ENCODE data around the gene PTTG1IP.

The PTTG1IP gene

DNA sequence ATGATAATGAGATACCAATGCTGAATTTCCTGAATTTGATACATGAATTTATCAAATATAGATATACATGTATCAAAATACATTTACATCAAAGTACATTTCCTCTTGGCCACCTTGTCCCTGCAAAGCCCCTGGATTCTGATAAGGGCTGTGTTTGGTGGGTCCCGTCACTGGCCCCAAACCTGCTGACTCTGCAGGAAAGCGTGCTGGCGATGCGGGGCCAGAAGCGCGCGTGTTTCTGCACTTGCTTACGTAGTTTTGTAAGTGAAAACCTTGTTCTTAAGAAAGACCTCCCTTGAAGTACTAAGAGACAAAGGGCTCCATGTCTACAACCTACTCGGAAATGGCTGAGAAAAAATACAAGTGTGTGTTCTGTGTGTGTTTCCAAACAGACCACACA is 36.2 kb upstream of the PTTG1IP start:
- DNase-seq (ENCODE audit: low read depth in 2 of 2): no peak

DNA sequence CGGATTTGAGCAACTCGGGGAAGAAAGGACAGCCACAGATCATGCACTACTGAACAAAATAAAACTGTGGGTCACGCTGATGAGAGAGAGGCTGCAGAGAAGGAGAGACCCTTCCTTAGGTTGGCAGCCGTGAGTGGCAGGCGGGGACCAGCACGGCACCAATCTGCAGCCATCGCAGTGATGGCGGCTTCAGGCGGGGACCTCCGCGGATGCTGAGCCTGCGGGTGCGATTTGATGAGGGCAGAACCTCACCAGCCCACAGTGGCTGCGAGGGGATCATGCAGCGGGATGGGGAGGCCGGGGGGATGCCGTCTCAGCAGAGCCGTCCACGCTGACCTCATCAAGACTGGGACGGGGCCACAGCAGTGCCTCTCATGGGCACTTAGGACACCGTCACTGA is 35.4 kb upstream of the PTTG1IP start:
- no peak for DNase-seq (ENCODE audit: low read depth in 2 of 2)

DNA sequence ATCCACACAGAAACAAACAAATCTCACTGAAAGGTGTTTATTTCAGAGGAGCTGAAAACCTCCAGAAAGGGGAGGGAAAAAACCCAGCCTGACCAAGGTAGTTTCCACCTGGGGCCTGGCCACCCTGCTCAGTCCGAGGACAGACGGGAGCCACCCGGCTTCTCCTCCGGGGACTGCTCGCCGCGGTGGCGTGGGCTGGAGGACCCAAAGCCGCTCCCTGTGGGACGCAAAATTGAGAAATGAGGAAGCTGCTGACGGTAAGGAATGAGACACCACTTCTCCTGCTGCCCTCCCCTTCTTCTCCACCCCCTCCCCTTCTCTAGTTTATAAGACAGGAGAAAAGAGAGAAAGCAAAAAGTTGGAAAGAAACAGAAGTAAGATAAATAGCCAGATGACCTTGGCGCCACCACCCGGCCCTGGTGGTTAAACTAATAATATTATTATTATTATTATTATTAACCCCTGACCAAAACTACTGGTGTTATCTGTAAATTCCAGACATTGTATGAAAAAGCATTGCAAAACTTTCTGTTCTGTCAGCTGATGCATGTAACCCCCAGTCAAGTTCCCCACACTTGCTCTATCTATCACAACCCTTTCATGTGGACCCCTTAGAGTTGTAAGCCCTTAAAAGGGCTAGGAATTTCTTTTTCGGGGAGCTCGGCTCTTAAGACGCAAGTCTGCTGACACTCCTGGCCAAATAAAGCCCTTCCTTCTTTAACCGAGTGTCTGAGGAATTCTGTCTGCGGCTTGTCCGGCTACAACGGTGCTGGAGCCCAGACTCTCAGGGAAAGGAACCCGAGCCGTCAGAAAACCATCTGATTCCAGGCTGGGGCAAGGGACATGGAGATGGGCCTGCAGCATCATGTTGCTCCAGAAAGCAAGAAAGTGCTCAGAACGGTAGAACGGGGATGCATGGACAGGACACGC is 34.7 kb upstream of the PTTG1IP start:
- no peak for DNase-seq (ENCODE audit: low read depth in 2 of 2)

DNA sequence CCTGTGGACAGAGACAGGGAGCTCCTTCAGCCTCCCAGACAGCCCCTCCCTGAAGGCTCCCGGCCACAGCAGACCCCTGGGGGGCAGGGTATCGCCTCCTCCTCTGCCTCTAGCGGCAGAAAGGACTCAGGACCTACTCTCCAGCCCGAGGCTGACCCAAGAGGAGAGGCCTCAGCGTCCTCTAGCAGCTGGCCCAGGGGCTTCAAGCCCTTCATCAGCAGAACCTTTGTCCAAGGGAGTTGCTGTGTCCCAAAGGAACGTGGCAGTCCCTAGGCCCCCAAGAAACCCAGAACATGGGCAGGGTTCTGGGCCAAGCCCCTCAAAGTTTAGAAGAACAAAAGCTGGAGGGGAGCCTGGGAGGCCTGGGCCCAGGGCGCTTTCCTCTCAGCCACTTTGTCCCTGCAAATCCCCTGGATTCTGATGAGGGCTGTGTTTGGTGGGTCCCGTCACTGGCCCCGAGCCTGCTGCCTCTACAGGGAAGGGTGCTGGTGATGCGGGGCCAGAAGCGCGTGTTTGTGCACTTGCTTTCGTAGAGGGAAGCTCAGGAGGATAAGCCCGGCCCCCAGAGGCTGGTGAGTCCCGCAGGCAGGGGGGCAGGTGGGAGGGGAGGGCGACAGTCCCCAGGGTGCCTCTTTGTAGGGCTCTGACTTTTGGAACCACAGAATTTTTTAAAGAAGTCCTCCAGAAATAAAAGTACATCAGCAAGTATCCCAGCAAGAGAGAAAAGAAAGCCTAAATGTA is 33.9 kb upstream of the PTTG1IP start:
- DNase-seq (ENCODE audit: low read depth in 2 of 2): no peak

DNA sequence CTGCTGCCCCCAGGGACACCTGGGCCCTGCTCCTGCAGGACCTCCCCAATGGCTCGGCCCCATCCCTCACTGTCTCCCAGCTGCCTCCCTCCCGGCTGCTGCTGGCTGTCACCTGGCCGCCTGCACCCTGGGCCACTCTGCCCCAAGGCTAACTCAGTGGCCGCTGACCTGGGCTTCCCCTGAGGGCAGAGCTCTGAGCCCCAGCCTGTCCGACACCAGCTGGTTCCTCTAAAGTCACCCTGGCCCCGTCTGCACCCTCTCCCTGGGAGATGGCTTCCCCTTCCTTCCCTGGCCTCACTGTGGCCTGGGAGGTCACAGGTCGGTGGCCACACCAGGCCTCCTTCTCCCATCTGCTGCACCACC is 32.2 kb upstream of the PTTG1IP start:
- no peak for DNase-seq (ENCODE audit: low read depth in 2 of 2)

DNA sequence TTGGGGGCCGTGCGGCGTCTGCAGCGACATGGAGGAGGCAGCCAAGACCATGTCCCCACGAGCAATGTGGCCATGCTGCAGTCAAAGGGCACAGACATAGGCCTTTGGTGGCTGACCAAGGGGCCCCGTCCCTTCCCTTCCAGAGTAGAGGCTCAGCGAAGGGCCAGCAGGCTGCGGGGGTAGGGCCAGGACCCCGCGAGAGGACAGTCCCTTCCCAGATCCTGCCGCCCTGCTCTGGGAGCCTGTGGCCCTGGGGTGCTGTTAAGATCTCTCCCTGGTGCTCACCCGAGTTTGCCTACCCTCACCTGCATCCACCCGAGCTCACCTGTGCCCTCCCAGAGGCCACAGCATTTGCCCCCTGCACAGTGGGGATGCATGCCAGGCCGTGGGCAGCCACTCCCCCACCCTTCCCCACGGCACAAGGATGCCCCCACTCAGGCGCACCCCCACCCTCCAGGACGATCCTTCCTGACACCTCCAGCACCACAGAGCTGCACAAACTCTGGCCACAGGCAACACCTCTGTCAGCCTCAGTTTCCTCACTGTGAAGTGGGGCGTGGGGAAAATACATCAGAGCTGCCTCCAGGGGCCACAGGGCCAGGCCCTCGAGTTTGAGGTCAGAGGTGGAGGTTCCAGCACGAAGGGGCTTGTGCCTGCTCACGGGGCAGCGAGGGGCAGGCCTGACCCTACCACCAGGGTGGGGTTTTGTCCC is 31.7 kb upstream of the PTTG1IP start:
- DNase-seq (ENCODE audit: low read depth in 2 of 2): no peak

DNA sequence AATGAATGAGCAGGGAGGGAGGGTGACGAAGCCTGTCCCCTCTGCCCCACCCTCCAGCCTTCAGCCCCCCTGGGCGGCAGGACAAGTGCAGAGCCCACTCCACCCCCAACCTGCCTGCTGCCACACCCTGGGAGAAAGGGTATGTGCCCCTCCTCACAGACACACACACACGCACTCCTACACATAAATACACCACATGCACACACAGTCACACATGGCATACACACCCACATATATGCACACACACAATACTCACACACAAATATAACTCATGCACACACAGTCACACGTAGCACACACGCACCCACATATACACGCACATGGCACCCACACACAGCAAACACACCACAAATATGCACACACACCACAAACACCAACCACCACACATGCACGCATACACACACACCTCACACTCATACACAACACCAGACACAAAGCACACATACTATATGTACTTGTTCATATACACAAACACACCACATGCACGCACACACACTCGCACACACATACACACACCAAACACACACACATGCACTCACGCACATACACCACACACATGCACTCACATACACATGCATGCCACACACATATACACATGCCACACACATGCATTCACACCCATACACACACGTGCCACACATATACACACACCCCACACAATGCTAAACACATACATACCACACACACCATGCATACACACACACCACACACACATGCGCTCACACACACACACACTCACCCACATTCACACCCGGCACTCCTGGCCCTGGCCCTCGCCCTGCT is 30.8 kb upstream of the PTTG1IP start:
- DNase-seq (ENCODE audit: low read depth in 2 of 2): no peak

DNA sequence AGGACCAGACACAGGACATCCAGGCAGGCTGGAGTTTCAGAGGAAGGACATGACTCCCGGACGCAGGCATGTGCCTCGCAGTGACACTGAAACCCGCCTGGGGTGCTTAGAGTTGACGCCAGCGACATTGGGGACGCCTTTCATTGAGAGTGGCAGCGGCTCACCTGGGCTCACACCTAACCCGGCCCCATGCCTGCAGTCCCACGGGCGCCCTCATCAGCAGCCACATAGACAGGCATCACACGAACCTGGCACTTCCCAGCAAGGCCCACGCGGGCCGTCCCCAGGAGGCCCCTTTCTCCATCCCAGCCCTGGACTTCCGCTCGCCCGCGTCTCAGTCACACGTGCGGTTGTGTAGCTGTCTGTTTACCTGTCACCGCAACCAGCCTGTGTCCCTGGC is 30.2 kb upstream of the PTTG1IP start:
- DNase-seq (ENCODE audit: low read depth in 2 of 2): no peak

DNA sequence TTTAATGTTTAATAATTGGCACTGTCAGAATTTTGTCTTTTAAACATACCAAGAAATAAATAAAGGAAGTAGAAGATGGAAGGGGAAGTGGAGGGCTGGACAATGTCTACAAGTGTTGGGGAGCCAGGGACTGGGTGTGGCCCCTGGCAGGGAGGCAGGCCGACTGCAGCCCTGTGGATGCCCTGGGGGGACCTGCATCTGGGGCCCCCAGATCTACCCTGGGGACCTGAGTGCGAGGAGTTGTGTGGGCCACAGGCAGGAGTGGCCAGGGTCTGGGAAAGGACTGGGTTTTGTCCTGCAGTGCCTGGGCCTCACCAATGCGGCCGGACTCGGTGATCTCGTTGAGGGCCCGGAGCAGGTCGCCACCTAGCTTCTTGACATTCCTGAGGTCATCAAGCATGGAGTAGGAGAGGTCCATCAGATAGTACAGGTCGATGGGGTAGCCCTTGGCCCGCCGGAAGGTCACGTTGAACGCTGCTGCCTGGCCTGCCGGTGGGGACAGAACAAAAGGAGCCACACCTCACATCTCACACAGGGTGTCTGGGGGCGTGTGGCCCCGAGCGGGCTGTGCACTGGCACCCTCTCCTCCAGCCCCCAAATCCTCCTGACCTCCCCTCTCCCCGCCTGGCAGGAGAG is 29.7 kb upstream of the PTTG1IP start:
- DNase-seq (ENCODE audit: low read depth in 2 of 2): no peak

DNA sequence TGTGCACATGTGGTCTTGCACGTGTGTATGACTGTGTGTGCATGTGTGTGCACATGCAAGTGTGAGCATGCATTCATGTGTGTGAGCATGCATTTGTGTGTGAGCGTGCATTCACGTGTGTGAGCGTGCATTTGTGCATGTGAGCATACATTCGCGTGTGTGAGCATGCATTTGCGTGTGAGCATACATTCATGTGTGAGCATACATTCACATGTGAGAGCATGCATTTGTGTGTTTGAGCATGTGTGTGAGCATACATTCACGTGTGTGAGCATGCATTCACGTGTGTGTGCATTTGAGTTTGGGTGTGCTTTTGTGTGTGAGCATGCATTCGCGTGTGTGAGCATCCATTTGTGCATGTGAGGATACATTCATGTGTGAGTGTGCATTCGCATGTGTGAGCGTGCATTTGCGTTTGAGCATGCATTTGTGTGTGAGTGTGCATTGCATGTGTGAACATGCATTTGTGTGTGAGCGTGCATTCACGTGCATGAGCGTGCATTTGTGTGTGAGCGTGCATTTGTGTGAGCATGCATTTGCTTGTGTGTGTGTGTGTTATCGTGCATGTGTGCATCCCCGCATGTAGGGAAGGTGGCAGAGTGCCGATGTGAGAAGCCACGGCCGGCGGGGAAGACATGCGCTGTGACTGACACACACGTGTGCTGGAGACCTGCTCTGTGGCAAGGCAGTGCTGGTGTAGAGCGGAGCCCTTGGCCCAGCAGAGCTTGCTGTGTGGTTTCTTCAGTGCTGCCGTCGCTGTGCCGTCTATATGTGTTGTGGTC is 29.0 kb upstream of the PTTG1IP start:
- DNase-seq (ENCODE audit: low read depth in 2 of 2): no peak

DNA sequence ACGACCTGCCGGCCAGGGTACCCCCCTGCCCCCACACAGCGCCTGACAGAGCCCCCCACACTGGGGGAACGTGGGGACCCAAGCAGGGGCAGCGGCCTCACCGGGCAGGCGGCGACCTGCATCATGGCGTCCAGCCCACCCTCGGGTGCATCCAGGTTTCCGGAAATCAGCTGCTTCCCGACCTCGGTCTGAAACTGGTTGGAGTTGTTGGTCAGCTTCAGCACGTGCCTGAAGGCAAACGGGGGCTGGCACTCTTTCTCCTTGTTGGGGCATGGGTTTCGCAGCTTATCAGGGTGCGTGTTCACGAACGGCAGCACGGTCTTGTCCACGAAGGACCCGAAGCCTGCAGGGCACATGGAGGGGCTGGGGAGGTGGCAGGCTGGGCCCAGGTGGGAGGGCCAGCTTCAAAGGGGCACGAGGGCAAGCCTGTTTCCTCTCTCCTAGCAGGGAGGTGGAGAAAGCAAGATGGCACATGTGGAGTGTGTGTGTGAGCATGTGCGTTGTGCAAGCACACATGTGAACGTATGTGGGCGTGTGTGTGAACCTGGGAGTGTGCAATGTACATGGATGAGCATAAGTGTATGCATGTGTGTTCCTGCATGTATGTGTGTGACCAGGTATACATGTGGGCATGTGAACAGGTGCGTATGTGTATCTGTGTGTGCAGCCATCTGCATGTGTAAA is 28.0 kb upstream of the PTTG1IP start:
- no peak for DNase-seq (ENCODE audit: low read depth in 2 of 2)

DNA sequence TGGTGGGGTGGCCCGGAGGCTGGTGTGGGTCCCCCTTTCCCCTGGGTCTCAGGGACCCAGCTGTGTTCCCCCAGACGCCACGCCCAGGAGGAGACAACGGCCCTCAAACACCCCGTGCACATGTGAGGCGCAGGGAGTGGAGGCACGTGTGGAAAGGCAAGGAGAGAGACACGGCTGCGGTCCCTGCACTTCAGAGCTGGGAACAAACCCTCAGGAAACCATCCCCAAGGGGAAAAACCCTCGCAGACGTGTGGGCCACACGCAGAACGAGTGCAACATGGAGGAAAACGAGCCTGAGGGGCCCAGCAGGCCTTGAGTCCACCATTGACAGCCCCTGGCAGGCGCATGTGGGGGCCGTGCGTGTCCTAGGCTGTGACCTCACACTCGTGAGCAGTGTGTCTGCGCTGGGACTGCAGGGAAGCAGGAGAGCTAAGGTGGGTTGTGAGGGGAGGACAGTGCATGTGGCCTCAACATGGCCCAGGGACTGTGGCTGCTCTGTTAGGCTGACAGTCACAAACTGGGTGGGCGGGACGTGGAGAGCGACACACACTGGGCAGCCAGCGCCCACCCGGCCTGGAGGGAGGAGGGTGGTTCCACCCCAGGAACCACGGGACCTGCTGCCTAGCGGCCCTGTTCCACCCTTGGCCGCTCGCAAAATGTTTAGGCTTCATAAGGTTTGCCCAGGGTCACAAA is 27.2 kb upstream of the PTTG1IP start:
- DNase-seq (ENCODE audit: low read depth in 2 of 2): no peak

DNA sequence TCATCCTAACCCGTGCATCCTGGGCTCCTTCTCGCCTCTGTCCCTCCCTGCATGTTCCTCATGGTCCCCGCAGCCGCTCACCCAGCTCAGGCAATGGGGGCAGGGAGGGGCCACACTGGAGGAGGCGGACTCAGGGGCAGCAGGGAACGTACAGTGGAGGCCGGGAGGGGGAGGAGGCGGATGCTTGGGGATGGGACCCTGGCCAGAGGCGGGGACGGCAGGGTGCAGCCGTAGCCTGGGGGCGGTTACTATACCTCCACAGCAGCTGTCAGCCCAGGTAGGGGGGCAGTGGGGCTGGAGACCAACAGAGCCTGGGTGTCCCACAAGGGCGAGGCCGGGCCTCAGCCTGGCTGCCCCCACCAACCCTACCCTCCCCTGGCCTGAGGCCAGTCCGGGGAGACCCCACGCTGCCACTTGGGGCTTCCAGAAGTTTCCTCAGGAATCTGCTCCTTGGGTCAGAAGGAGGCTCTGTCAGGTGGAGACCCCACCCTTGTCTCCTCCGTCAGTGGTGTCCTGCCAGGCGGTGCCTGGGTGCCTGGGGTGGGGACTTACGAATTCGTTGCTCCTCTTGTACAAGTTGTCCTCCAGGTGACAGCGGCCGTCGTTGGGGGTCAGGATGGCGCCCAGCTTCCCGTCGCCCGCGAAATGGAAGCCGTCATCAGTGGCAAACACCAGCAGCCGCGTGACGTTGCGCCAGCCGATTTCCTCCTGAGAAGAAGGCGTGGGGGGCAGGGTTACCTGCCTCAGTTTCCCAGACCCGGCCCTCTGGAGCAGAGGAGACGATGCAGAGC is 26.5 kb upstream of the PTTG1IP start:
- DNase-seq (ENCODE audit: low read depth in 2 of 2): no peak

DNA sequence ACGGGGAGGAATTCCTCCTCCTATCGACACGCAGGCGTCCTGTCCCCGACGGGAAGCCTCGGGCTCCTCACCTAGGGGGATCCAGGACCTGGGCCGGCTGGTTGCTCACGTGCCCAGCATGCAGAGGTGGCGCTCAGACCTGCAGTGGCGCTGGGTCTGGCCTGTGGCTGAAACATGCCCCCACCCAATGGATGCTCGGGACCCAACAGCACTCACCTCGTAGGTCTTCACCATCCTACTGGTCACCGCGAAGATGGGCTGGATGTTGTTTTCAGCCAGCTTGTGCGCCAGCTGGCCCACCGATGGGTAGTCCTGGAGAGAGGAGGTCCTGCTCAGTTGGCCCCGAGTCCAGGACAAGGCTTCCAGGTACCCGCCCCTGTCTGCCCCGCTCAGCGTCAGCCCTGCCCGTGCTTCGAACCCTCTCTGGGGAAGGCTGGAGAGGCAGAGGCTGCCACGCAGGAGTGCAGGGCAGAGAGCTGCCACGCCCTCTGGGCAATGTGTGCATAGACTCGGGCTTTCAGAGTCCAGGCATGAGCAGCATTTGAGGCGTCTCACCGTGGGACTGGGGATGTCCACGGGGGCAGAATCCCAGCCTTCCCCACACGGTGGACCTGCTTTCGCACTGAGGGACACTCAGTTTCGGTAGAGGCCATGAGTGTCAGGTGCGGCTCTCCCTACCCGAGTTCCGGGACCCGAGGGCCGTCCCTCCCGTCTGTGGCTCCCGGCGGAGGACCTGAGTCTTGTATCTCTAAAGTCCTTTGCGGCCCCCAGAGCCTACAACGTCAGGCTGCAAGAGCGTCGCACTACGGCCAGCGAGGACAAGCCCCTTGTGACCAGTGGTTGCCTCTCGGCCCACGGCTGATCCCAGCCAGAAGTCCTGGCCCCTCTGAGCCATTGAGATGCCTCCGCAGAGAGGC is 25.6 kb upstream of the PTTG1IP start:
- DNase-seq (ENCODE audit: low read depth in 2 of 2): no peak

DNA sequence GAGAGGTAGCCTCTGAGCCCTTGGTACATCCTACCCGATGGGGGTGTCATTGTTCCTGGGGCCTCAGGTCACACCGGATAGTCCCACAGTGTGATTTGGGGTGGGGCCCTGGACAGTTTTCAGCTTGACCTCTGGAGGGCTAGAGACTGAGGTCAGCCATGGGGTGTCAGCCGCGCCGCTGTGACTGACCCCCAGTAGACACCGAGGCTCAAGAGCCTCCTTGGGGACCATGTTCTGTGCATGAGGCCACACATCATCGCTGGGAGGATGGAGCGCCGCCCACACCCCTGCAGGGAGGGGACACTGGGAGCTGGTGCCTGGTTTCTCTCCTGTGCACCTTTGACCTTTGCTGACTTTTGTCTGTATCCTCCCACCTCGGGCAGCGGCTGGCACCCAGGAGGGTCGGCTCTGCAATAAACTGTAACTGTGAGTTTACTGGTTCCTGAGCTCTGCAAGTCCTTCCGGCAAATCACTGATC is 24.6 kb upstream of the PTTG1IP start:
- no peak for DNase-seq (ENCODE audit: low read depth in 2 of 2)

DNA sequence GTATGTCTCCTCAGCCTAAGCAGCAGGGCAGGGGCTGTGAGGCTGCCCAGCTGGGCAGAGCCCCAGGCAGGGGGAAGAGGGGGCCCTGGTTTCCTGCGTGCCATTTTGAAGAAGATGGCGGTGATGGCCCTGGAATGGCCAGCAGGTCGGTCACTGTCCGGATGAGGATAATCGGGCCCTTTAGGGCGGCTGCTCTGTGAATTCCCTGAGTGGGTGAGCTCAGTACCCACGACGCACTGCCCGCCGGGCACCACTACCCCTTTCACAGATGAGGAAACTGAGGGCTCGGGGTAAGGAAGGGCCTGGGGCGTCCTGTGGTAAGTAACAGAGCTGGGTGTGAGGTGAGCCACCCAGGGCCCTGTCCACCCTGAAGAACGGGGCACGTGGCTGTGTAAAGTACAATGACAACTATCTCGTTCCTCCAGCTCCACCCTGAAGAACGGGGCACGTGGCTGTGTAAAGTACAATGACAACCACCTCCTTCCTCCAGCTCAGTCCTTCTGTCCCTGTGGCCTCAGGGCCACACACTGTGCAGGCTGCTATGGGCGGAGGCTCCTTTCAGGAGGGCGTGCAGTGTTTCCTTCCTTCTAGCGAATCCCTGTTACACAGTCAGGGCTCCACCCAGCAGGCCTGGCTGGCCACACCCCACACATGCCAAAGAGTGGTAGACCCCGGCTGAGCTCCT is 24.0 kb upstream of the PTTG1IP start:
- DNase-seq (ENCODE audit: low read depth in 2 of 2): no peak
